OCI-LY3 (cell line): Measurements from ENCODE around the gene PCDHGA7.
"Not testable (repeated sequence)": the region's sequence is repeated elsewhere in the genome, so short reads cannot be mapped to it uniquely, and the experiment has no call there.

Source experiments
- H2AFZ ChIP-seq: fragments of 200-600, 300-600 bp; shearing (Covaris generic); 2 replicates; pipeline ENCODE4 v1.6.0; 2014; ENCODE audit warnings: antibody characterized with exemption, low read depth, low read length
- H3K27ac ChIP-seq: fragments of 200-600, 300-600 bp; sonication (generic); 2 replicates; pipeline ENCODE4 v1.5.1; 2014; ENCODE audit warnings: mild to moderate bottlenecking, low read length, moderate library complexity, mixed read lengths
- H3K27me3 ChIP-seq: fragments of 200-600, 300-600 bp; sonication (generic); 2 replicates; pipeline ENCODE4 v1.6.1; 2014; ENCODE audit warnings: low read depth, low read length, mixed read lengths
- H3K36me3 ChIP-seq: fragments of 200-600, 300-600 bp; sonication (generic); replicated peaks from 2 replicates; pipeline ENCODE3; 2014; ENCODE audit warnings: low read depth, low read length, mixed read lengths
- H3K4me1 ChIP-seq: fragments of 300-600, 200-600 bp; sonication (generic); 2 replicates; pipeline ENCODE4 v1.6.1; 2014; ENCODE audit warnings: low read length, mixed read lengths
- H3K4me2 ChIP-seq: fragments of 200-600, 300-600 bp; sonication (generic); 2 replicates; pipeline ENCODE4 v1.6.1; 2014; ENCODE audit warnings: low read length, mixed read lengths
- H3K4me3 ChIP-seq: fragments of 300-600, 200-600 bp; sonication (generic); 2 replicates; pipeline ENCODE4 v1.5.1; 2014; ENCODE audit warnings: antibody characterized with exemption, mild to moderate bottlenecking, low read length, moderate library complexity
- H3K79me2 ChIP-seq: fragments of 300-600, 200-600 bp; shearing (Covaris generic); 2 replicates; pipeline ENCODE4 v1.6.1; 2014; ENCODE audit warnings: mild to moderate bottlenecking, low read length, mixed read lengths
- H3K9ac ChIP-seq: fragments of 300-600, 200-600 bp; shearing (Covaris generic); 2 replicates; pipeline ENCODE4 v1.6.0; 2014; ENCODE audit warnings: mild to moderate bottlenecking, low read length, moderate library complexity
- H3K9me3 ChIP-seq: fragments of 200-600, 300-600 bp; shearing (Covaris generic); 2 replicates; pipeline ENCODE4 v1.6.1; 2014; ENCODE audit warnings: low read length, mixed read lengths; ENCODE audit not compliant: insufficient read depth
- H4K20me1 ChIP-seq: fragments of 200-600, 300-600 bp; sonication (generic); 2 replicates; pipeline ENCODE4 v1.6.1; 2016; ENCODE audit warnings: low read length, mixed read lengths; ENCODE audit not compliant: insufficient read depth
- EZH2phosphoT487 ChIP-seq: fragments of 200-600 bp; shearing (Covaris generic); IDR thresholded peaks from 2 replicates; pipeline ENCODE4 v1.6.1; 2018; ENCODE audit warnings: antibody characterized with exemption, mixed run types, low read depth
- TF ChIP-seq, protein P1 (sequence below): fragments of 200-600, 300-600 bp; sonication (generic); IDR thresholded peaks from 2 replicates; pipeline ENCODE4 v1.5.1; 2014; ENCODE audit warnings: antibody characterized with exemption, low read length, low read depth

The PCDHGA7 gene

DNA sequence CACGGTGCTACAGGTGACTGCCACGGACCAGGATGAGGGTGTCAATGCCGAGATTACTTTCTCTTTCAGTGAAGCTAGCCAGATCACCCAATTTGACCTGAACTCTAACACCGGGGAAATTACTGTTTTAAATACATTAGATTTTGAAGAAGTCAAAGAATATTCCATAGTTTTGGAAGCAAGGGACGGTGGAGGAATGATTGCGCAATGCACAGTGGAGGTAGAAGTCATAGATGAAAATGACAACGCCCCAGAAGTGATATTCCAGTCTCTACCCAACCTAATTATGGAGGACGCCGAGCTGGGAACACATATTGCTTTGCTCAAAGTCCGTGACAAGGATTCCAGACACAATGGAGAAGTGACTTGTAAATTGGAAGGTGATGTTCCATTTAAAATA, 6.1 kb downstream of the PCDHGA7 start:
- H3K4me3 ChIP-seq = no peak overlapping the region
- H4K20me1 ChIP-seq = no peaks in the 10 kb centered on the region
- H3K4me2 ChIP-seq = no peak overlapping the region
- no peaks in the 10 kb centered on the region for H3K9me3 ChIP-seq
- no peak overlapping the region for H2AFZ ChIP-seq
- H3K9ac ChIP-seq = no peak overlapping the region
- no peak overlapping the region for H3K27ac ChIP-seq
- H3K79me2 ChIP-seq = no peaks in the 10 kb centered on the region
- no peaks in the 10 kb centered on the region for H3K36me3 ChIP-seq
- TF ChIP-seq, protein P1, sequence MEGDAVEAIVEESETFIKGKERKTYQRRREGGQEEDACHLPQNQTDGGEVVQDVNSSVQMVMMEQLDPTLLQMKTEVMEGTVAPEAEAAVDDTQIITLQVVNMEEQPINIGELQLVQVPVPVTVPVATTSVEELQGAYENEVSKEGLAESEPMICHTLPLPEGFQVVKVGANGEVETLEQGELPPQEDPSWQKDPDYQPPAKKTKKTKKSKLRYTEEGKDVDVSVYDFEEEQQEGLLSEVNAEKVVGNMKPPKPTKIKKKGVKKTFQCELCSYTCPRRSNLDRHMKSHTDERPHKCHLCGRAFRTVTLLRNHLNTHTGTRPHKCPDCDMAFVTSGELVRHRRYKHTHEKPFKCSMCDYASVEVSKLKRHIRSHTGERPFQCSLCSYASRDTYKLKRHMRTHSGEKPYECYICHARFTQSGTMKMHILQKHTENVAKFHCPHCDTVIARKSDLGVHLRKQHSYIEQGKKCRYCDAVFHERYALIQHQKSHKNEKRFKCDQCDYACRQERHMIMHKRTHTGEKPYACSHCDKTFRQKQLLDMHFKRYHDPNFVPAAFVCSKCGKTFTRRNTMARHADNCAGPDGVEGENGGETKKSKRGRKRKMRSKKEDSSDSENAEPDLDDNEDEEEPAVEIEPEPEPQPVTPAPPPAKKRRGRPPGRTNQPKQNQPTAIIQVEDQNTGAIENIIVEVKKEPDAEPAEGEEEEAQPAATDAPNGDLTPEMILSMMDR = no peak
- no peak for TF ChIP-seq EZH2phosphoT487
- H3K4me1 ChIP-seq = no peaks in the 10 kb centered on the region
- H3K27me3 ChIP-seq = no peaks in the 10 kb centered on the region

DNA sequence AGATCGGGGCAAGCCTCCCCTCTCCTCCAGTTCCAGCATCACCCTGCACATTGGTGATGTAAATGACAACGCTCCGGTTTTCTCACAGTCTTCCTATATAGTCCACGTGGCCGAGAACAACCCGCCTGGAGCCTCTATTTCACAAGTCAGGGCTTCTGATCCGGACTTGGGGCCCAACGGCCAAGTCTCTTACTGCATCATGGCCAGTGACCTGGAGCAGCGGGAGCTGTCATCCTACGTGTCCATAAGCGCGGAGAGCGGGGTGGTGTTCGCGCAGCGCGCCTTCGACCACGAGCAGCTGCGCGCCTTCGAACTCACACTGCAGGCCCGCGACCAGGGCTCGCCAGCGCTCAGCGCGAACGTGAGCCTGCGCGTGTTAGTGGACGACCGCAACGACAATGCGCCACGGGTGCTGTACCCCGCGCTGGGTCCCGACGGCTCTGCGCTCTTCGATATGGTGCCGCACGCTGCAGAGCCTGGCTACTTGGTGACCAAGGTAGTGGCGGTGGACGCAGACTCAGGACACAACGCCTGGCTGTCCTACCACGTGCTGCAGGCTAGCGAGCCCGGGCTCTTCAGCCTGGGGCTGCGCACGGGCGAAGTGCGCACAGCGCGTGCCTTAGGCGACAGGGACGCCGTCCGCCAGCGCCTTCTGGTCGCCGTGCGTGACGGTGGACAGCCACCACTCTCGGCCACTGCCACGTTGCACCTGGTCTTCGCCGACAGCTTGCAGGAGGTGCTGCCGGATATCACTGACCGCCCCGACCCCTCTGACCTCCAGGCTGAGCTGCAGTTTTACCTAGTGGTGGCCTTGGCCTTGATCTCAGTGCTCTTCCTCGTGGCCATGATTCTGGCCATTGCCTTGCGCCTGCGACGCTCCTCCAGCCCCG, 6.9 kb downstream of the PCDHGA7 start:
- no peaks in the 10 kb centered on the region for H4K20me1 ChIP-seq
- H3K27ac ChIP-seq = no peak overlapping the region
- H3K4me1 ChIP-seq = no peaks in the 10 kb centered on the region
- H3K9me3 ChIP-seq = no peaks in the 10 kb centered on the region
- H3K36me3 ChIP-seq = no peaks in the 10 kb centered on the region
- no peak overlapping the region for H3K4me2 ChIP-seq
- no peak overlapping the region for H3K9ac ChIP-seq
- H3K4me3 ChIP-seq = no peak overlapping the region
- TF ChIP-seq, protein P1 = no peak
- TF ChIP-seq EZH2phosphoT487 = no peak
- H2AFZ ChIP-seq = no peak overlapping the region
- no peaks in the 10 kb centered on the region for H3K27me3 ChIP-seq
- no peaks in the 10 kb centered on the region for H3K79me2 ChIP-seq

DNA sequence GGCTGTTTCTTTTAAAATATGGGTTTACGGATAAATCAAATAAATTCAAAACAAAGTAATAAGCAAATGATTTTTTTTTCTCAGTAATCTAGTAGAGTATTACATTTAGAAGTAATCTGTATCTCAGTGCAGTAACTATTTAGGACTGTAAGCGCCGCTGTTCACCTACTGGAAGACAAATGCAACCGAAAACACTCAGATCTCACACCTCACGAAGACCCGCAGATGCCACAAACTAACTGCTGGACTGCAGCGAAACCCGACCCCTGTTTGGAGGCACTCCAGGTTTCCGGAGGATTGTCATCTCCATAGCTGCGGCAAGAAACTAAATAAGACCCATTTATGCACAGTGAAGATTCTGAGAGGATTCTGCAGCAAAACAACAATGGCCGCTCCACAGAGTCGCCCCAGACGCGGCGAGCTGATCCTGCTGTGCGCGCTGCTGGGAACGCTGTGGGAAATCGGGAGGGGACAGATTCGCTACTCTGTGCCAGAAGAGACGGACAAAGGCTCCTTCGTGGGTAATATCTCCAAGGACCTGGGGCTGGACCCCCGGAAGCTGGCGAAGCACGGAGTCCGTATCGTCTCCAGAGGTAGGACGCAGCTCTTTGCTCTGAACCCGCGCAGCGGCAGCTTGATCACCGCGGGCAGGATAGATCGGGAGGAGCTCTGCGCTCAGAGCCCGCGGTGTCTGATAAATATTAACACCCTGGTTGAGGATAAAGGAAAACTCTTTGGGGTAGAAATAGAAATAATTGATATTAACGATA, 10.1 kb downstream of the PCDHGA7 start, which contains the start of gene PCDHGA8:
Gene PCDHGA8, plus strand, starts transcription at position 205 of the 770 bp plus-strand sequence. Its CDS starts 181 bp downstream, at position 386.
- Histone ChIP-seq H2AFZ (no peak within 1 kb of the TSS), H4K20me1 (no peaks in the 10 kb centered on the region), H3K36me3 (no peaks in the 10 kb centered on the region), H3K27ac (no peak within 1 kb of the TSS), H3K79me2 (no peaks in the 10 kb centered on the region), H3K4me2 (no peak within 1 kb of the TSS), H3K9me3 (no peaks in the 10 kb centered on the region), H3K27me3 (no peaks in the 10 kb centered on the region), H3K4me3 (no peak within 1 kb of the TSS), H3K9ac (no peak within 1 kb of the TSS), H3K4me1 (no peaks in the 10 kb centered on the region)
- no peak for TF ChIP-seq EZH2phosphoT487
- TF ChIP-seq, protein P1 = no peak

- no peaks in the 10 kb centered on the region for H3K9me3 ChIP-seq
- H3K4me1 ChIP-seq = no peaks in the 10 kb centered on the region
- no peaks in the 10 kb centered on the region for H4K20me1 ChIP-seq
- no peaks in the 10 kb centered on the region for H3K79me2 ChIP-seq
- no peak overlapping the region for H3K27ac ChIP-seq
- H3K9ac ChIP-seq = no peak overlapping the region
- TF ChIP-seq EZH2phosphoT487 = no peak
- TF ChIP-seq, protein P1 = no peak
- no peak overlapping the region for H3K4me3 ChIP-seq
- no peaks in the 10 kb centered on the region for H3K27me3 ChIP-seq
- no peaks in the 10 kb centered on the region for H3K36me3 ChIP-seq
- H3K4me2 ChIP-seq = no peak overlapping the region
- H2AFZ ChIP-seq = no peak overlapping the region
Observed at GRCh38 chr5:141393267-141393666, 10.7 kb downstream of the PCDHGA7 start.

- not testable (repeated sequence) for H3K4me3 ChIP-seq, H3K9ac ChIP-seq, H3K4me1 ChIP-seq, H3K4me2 ChIP-seq, H3K9me3 ChIP-seq, H3K79me2 ChIP-seq, H4K20me1 ChIP-seq, H3K36me3 ChIP-seq, H2AFZ ChIP-seq, H3K27ac ChIP-seq, H3K27me3 ChIP-seq
Observed at GRCh38 chr5:141394401-141395187, 12.1 kb downstream of the PCDHGA7 start.
